Heart left ventricle (tissue), 13 donors: Measurements from ENCODE around the gene ZNF106.

ENCODE experiments used
- CTCF ChIP-seq, 12 donors: fragments of 200-600 bp; sonication (generic) in 4 of 12; IDR thresholded peaks; one replicate each; pipeline versions ENCODE4 v1.5.0 to v1.8.0; 2018 to 2022; ENCODE audit warnings: antibody characterized with exemption in 12 of 12, mild to moderate bottlenecking in 5 of 12
- POLR2A ChIP-seq, 2 donors: fragments of 450-650 bp; IDR thresholded peaks; one replicate each; pipeline ENCODE4 v1.6.1; 2017; ENCODE audit warnings: antibody characterized with exemption in 2 of 2, mild to moderate bottlenecking in 2 of 2, moderate library complexity in 2 of 2
- donor health status: ischemic (EF 13 %, LVEDD 7.1; RV severe dilation, severe dysfunction).
- donor health status: DM: no; HTN: yes; CAD: no.
- donor health status: DM: no; HTN: no; CAD: no.
- donor health status: ischemic (EF 25% LVEDD 6.9; RV normal size, moderate dysfunction).
- donor health status: ischemic (EF 25% LVEDD 5.7; RV mildly dilated, moderate dysfunction).
- donor health status: ischemic (EF 35%, LVEDD 5.7; RV mildly dilated, moderate dysfunction).
- donor health status: nonischemic (EF 11% LVEDD 7.7; RV severe dilation, severe dysfunction).
- donor health status: DM: yes; HTN: yes; CAD: no.
- donor health status: PGD.
- donor health status: ischemic (EF 29% LVEDD 5.4; RV normal size, mild dysfunction).
- donor health status: nonischemic (EF 23%, LVEDD 6.1; RV moderate dilation, normal function).

GRCh38 chr15:42364529-42364928, 126.4 kb downstream of the ZNF106 start:
- TF ChIP-seq CTCF (IDR thresholded peaks at IDR 0.05) (no peak), POLR2A (IDR thresholded peaks at IDR 0.05) (no peak)
